GM12864 (cell line): ENCODE results near the gene KCNB1.

Experiments used
- DNase-seq: peaks from one replicate; pipeline ENCODE4 v3.0.0-alpha.2; 2011; ENCODE audit warnings: low read depth
- H3K4me3 ChIP-seq: 2 replicates; pipeline ENCODE4 v1.5.1; 2011; ENCODE audit warnings: mild to moderate bottlenecking, low read depth, low read length, control low read depth
- CTCF ChIP-seq: IDR thresholded peaks from 2 replicates; pipeline ENCODE4 v1.5.1; 2011; ENCODE audit warnings: low read depth, mild to moderate bottlenecking, moderate library complexity, low read length, control low read depth, inconsistent platforms; ENCODE audit errors: missing control alignments

KCNB1 gene

GRCh38 chr20:49445176-49445575, 37.3 kb downstream of the KCNB1 start:
- no peak overlapping the region for H3K4me3 ChIP-seq
- no peak for TF ChIP-seq CTCF
- DNase-seq, result no peak

- no peak for TF ChIP-seq CTCF
- no peak for DNase-seq
These were observed 37.9 kb downstream of the KCNB1 start for GRCh38 chr20:49444553-49444990.

GRCh38 chr20:49437057-49437456, 45.4 kb downstream of the KCNB1 start:
- TF ChIP-seq CTCF, result no peak
- no peak overlapping the region for H3K4me3 ChIP-seq
- DNase-seq, result no peak

More at GRCh38 chr20:49444553-49444990, 37.9 kb downstream of the KCNB1 start:
- no peak overlapping the region for H3K4me3 ChIP-seq

GRCh38 chr20:49435639-49436038, 46.8 kb downstream of the KCNB1 start:
- no peak overlapping the region for H3K4me3 ChIP-seq
- no peak for DNase-seq
- TF ChIP-seq CTCF, result peak; percentile 12

- no peak for DNase-seq
- no peak for TF ChIP-seq CTCF
- no peak overlapping the region for H3K4me3 ChIP-seq
These were observed 49.1 kb downstream of the KCNB1 start for GRCh38 chr20:49433333-49433732.

GRCh38 chr20:49432550-49432949, 49.9 kb downstream of the KCNB1 start:
- no peak overlapping the region for H3K4me3 ChIP-seq
- TF ChIP-seq CTCF, result no peak
- no peak for DNase-seq

GRCh38 chr20:49431329-49431728, 51.1 kb downstream of the KCNB1 start:
- no peak for TF ChIP-seq CTCF
- no peak overlapping the region for H3K4me3 ChIP-seq
- DNase-seq, result no peak
